ENCODE measurements around the gene MAP3K7. TPM values are rescaled to one million over a fixed set of nuclear protein-coding genes. Genes with fewer than 3 reads are reported as not detected.
A peak's percentile ranks its signal among the peaks of the same experiment; 100 is the strongest.

The MAP3K7 gene
- total RNA-seq, 3 donors from 2014 or later (not counting 1 experiment from before 2014, with no cell fraction given), result 17.5 to 30.2 (median 27.5) TPM

GRCh38 chr6:90596967-90597539, 10.2 kb upstream of the MAP3K7 start:
- Histone ChIP-seq H3K9me3 (ENCODE audit: control insufficient read depth, insufficient read depth, low read length) (no peaks in the 10 kb centered on the region), H3K4me1 (ENCODE audit: control insufficient read depth, insufficient read depth, low read length) (no peaks in the 10 kb centered on the region), H3K27ac (ENCODE audit: low read length) (no peak overlapping the region), H3K36me3 (ENCODE audit: control insufficient read depth, insufficient read depth, low read length) (no peaks in the 10 kb centered on the region), H3K4me3 (ENCODE audit: low read length) (no peak overlapping the region), H3K27me3 (ENCODE audit: control insufficient read depth, insufficient read depth, low read length) (peaks cover 24% of the 10 kb centered on the region)
- Mint-ChIP-seq H3K27ac (no peak overlapping the region), H3K27me3 (ENCODE audit: low read depth in 2 of 2) (peaks cover 24 to 52% of the 10 kb centered on the region in 2 donors), H3K4me3 (no peak overlapping the region), H3K36me3 (no peaks in the 10 kb centered on the region), H3K4me1 (no peaks in the 10 kb centered on the region), H3K9me3 (no peaks in the 10 kb centered on the region)
- intact Hi-C loops (cut with micrococcal nuclease), result no loop called here
- 69% methylated on average over 2 of the region's 5 CpGs for WGBS (ENCODE audit: insufficient coverage)
- ATAC-seq, result no peak
- no peak for DNase-seq
- no peak for TF ChIP-seq CTCF (IDR thresholded peaks at IDR 0.05)

- Histone ChIP-seq H3K9me3 (ENCODE audit: control insufficient read depth, insufficient read depth, low read length) (no peaks in the 10 kb centered on the region), H3K27me3 (ENCODE audit: control insufficient read depth, insufficient read depth, low read length) (peaks cover 21% of the 10 kb centered on the region), H3K4me3 (ENCODE audit: low read length) (no peak overlapping the region), H3K36me3 (ENCODE audit: control insufficient read depth, insufficient read depth, low read length) (no peaks in the 10 kb centered on the region), H3K27ac (ENCODE audit: low read length) (no peak overlapping the region), H3K4me1 (ENCODE audit: control insufficient read depth, insufficient read depth, low read length) (no peaks in the 10 kb centered on the region)
- no peak for TF ChIP-seq CTCF (IDR thresholded peaks at IDR 0.05)
- Mint-ChIP-seq H3K4me1 (no peaks in the 10 kb centered on the region), H3K9me3 (no peaks in the 10 kb centered on the region), H3K4me3 (no peak overlapping the region), H3K27ac (no peak overlapping the region), H3K27me3 (ENCODE audit: low read depth in 2 of 2) (peaks cover 25 to 47% of the 10 kb centered on the region in 2 donors), H3K36me3 (no peaks in the 10 kb centered on the region)
- DNase-seq (no peak), ATAC-seq (no peak)
- WGBS (ENCODE audit: insufficient coverage), result 84% methylated on average over 3 of the region's 3 CpGs
- intact Hi-C loops (cut with micrococcal nuclease), result no loop called here
Measured at GRCh38 chr6:90595854-90596253, 9.0 kb upstream of the MAP3K7 start.

GRCh38 chr6:90586546-90586835, 381 bp downstream of the MAP3K7 start:
- Mint-ChIP-seq H3K4me1 (peaks cover 36 to 42% of the 10 kb centered on the region in 2 donors), H3K4me3 (peak overlapping the region; percentile 96), H3K27me3 (ENCODE audit: low read depth in 2 of 2) (peaks cover 9 to 25% of the 10 kb centered on the region in 2 donors), H3K27ac (peak overlapping the region; percentile 95 to 99), H3K36me3 (no peaks in the 10 kb centered on the region), H3K9me3 (no peaks in the 10 kb centered on the region)
- under 1% methylated on average over 18 of the region's 18 CpGs for WGBS (ENCODE audit: insufficient coverage)
- ATAC-seq (peak; percentile 18 to 32 (median 25)), DNase-seq (no peak)
- Histone ChIP-seq H3K4me3 (ENCODE audit: low read length) (peak overlapping the region; percentile 98), H3K9me3 (ENCODE audit: control insufficient read depth, insufficient read depth, low read length) (no peaks in the 10 kb centered on the region), H3K27ac (ENCODE audit: low read length) (peak overlapping the region; percentile 94), H3K27me3 (ENCODE audit: control insufficient read depth, insufficient read depth, low read length) (no peaks in the 10 kb centered on the region), H3K36me3 (ENCODE audit: control insufficient read depth, insufficient read depth, low read length) (no peaks in the 10 kb centered on the region), H3K4me1 (ENCODE audit: control insufficient read depth, insufficient read depth, low read length) (peaks cover 8% of the 10 kb centered on the region)
- intact Hi-C loops (cut with micrococcal nuclease), result no loop called here
- no peak for TF ChIP-seq CTCF (IDR thresholded peaks at IDR 0.05)

GRCh38 chr6:90584636-90585255, 2.1 kb downstream of the MAP3K7 start:
- no peaks in the 10 kb centered on the region for H3K27me3 ChIP-seq (ENCODE audit: control insufficient read depth, insufficient read depth, low read length)
- ATAC-seq (no peak), DNase-seq (no peak)
- H3K4me1 ChIP-seq (ENCODE audit: control insufficient read depth, insufficient read depth, low read length), result peaks cover 8% of the 10 kb centered on the region
- peaks cover 7 to 15% of the 10 kb centered on the region in 2 donors for H3K27me3 Mint-ChIP-seq (ENCODE audit: low read depth in 2 of 2)
- TF ChIP-seq CTCF (IDR thresholded peaks at IDR 0.05), result no peak
- H3K4me3 Mint-ChIP-seq, result peak overlapping the region; percentile 96
- H3K27ac ChIP-seq (ENCODE audit: low read length), result no peak overlapping the region
- H3K36me3 ChIP-seq (ENCODE audit: control insufficient read depth, insufficient read depth, low read length), result no peaks in the 10 kb centered on the region
- no peaks in the 10 kb centered on the region for H3K9me3 Mint-ChIP-seq
- intact Hi-C loops (cut with micrococcal nuclease), result no loop called here
- H3K4me3 ChIP-seq (ENCODE audit: low read length), result no peak overlapping the region
- 93% methylated on average over 2 of the region's 2 CpGs for WGBS (ENCODE audit: insufficient coverage)
- peaks cover 43 to 45% of the 10 kb centered on the region in 2 donors for H3K4me1 Mint-ChIP-seq
- no peaks in the 10 kb centered on the region for H3K9me3 ChIP-seq (ENCODE audit: control insufficient read depth, insufficient read depth, low read length)
- H3K27ac Mint-ChIP-seq, result peak overlapping the region; percentile 55 to 95
- H3K36me3 Mint-ChIP-seq, result no peaks in the 10 kb centered on the region
